Glomerular visceral epithelial cell (primary cell): ENCODE data around the gene BHMT.

Experiments
- DNase-seq: peaks from one replicate; pipeline ENCODE4 v3.0.0-alpha.2; 2016; ENCODE audit errors: extremely low spot score

The BHMT gene

GRCh38 chr5:79111387-79111959, at the start of gene BHMT:
Gene BHMT (plus strand): TSS chr5:79111809. CDS start chr5:79111886, 77 bp downstream.
- DNase-seq = no peak

- no peak for DNase-seq
These were observed 49.2 kb upstream of the BHMT start for GRCh38 chr5:79062436-79062835.

GRCh38 chr5:79069488-79070349, 41.9 kb upstream of the BHMT start, which contains the start of the genes BHMT2 and DMGDH:
Gene BHMT2 (plus strand): TSS chr5:79069767. CDS start chr5:79069783, 16 bp downstream.
Gene DMGDH (minus strand): TSS chr5:79069674. CDS start chr5:79069620, 54 bp downstream.
- peak; percentile 3 for DNase-seq

GRCh38 chr5:79070350-79070667, 41.3 kb upstream of the BHMT start:
- DNase-seq = no peak

GRCh38 chr5:79074641-79075040, 37.0 kb upstream of the BHMT start:
- peak; percentile 56 for DNase-seq

- DNase-seq = no peak
These were observed 35.8 kb upstream of the BHMT start for GRCh38 chr5:79075646-79076426.

GRCh38 chr5:79076819-79077218, 34.8 kb upstream of the BHMT start:
- DNase-seq = no peak

- no peak for DNase-seq
These were observed 33.8 kb upstream of the BHMT start for GRCh38 chr5:79077680-79078365.

GRCh38 chr5:79080804-79081203, 30.8 kb upstream of the BHMT start:
- DNase-seq = no peak

GRCh38 chr5:79081779-79082178, 29.8 kb upstream of the BHMT start:
- DNase-seq = no peak

- DNase-seq = no peak
These were observed 25.5 kb upstream of the BHMT start for GRCh38 chr5:79086116-79086515.

- no peak for DNase-seq
These were observed 23.1 kb upstream of the BHMT start for GRCh38 chr5:79088507-79088906.

GRCh38 chr5:79091064-79091463, 20.5 kb upstream of the BHMT start:
- DNase-seq = no peak

- DNase-seq = no peak
These were observed 17.8 kb upstream of the BHMT start for GRCh38 chr5:79093762-79094161.

GRCh38 chr5:79105868-79106267, 5.7 kb upstream of the BHMT start:
- no peak for DNase-seq

- peak; percentile 9 for DNase-seq
These were observed 4.4 kb upstream of the BHMT start for GRCh38 chr5:79107020-79107796.

- no peak for DNase-seq
These were observed 3.5 kb upstream of the BHMT start for GRCh38 chr5:79108086-79108485.

- DNase-seq = no peak
These were observed 2.8 kb upstream of the BHMT start for GRCh38 chr5:79108792-79109191.

- DNase-seq = no peak
These were observed 1.8 kb upstream of the BHMT start for GRCh38 chr5:79109527-79110492.
